Lower leg skin (tissue), 4 donors: ENCODE measurements around the gene APEH. TPM values are rescaled to one million over a fixed set of nuclear protein-coding genes. Genes with fewer than 3 reads are reported as not detected.

Experiments
- DNase-seq, 2 donors: peaks; one replicate each; pipeline ENCODE4 v3.0.0-alpha.2; 2019; ENCODE audit warnings: low spot score in 2 of 2
- H3K4me3 ChIP-seq: fragments of 200-600 bp; sonication (generic); 2 replicates; pipeline ENCODE4 v1.5.1; 2017; ENCODE audit warnings: mild to moderate bottlenecking, low read depth; ENCODE audit not compliant: poor library complexity, severe bottlenecking
- POLR2A ChIP-seq, 2 donors: fragments of 450-650 bp; IDR thresholded peaks; one replicate each; pipeline ENCODE4 v1.6.1; 2016 to 2017; ENCODE audit warnings: antibody characterized with exemption in 2 of 2, mild to moderate bottlenecking in 1 of 2, moderate library complexity in 1 of 2
- WGBS, 2 donors: methylation state at CpG; one replicate each; pipeline ENCODE4 v1.1.5; 2018; 5-methylcytosine and 5-hydroxymethylcytosine counted together
- intact Hi-C: fragments of 100-400 bp; cut with DNase I; formaldehyde crosslinking; loops from one replicate; pipeline ENCODE4 v1.15.0; 2023; ENCODE audit warnings: low total_unique reads
- total RNA-seq, 4 donors: library from RNA; depleted of rRNA; stranded (reverse); fragments of >200 nt; gene quantifications; one replicate each; pipeline ENCODE4 v1.1.0, GENCODE V29; 2016
- TF ChIP-seq, protein P1 (sequence below), 3 donors: fragments of 450-650 bp; IDR thresholded peaks; one replicate each; pipeline ENCODE4 v1.5.1; 2016; ENCODE audit warnings: antibody characterized with exemption in 3 of 3, mild to moderate bottlenecking in 3 of 3, moderate library complexity in 2 of 3

The APEH gene
- total RNA-seq, 4 donors from 2014 or later: 73.8 to 92.4 (median 83.1) TPM

- TF ChIP-seq, protein P1, sequence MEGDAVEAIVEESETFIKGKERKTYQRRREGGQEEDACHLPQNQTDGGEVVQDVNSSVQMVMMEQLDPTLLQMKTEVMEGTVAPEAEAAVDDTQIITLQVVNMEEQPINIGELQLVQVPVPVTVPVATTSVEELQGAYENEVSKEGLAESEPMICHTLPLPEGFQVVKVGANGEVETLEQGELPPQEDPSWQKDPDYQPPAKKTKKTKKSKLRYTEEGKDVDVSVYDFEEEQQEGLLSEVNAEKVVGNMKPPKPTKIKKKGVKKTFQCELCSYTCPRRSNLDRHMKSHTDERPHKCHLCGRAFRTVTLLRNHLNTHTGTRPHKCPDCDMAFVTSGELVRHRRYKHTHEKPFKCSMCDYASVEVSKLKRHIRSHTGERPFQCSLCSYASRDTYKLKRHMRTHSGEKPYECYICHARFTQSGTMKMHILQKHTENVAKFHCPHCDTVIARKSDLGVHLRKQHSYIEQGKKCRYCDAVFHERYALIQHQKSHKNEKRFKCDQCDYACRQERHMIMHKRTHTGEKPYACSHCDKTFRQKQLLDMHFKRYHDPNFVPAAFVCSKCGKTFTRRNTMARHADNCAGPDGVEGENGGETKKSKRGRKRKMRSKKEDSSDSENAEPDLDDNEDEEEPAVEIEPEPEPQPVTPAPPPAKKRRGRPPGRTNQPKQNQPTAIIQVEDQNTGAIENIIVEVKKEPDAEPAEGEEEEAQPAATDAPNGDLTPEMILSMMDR (IDR thresholded peaks at IDR 0.05): no peak
- TF ChIP-seq POLR2A (IDR thresholded peaks at IDR 0.05): no peak
- intact Hi-C loops: no loop called here
- DNase-seq: no peak
- WGBS, 2 donors: 84 to 91% methylated on average over 14 of the region's 14 CpGs
- H3K4me3 ChIP-seq: no peak overlapping the region
Measured at GRCh38 chr3:49661281-49661680, 12.9 kb upstream of the APEH start.

DNA sequence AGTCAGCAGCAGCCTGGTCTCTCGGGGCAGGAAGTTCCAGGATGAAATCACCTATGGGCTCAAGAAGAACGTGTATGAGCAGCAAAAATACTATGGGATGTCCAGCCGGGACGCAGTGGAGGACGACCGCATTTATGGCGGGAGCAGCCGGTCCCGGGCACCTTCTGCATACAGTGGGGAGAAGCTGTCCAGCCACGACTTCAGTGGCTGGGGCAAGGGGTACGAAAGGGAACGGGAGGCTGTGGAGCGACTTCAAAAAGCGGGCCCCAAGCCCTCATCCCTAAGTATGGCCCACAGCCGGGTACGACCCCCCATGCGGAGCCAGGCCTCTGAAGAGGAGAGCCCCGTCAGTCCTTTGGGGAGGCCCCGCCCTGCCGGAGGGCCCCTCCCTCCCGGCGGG lies 12.1 kb upstream of the APEH start:
- no peak for DNase-seq
- WGBS, 2 donors: 85% methylated on average over 20 to 22 of the region's 22 CpGs
- intact Hi-C loops: loop anchor here (2.0 kb wide), 1 partner anchor 119 kb away; no protein-coding TSS in a partner anchor
- TF ChIP-seq, protein P1 (IDR thresholded peaks at IDR 0.05): no peak
- no peak for TF ChIP-seq POLR2A (IDR thresholded peaks at IDR 0.05)
- no peak overlapping the region for H3K4me3 ChIP-seq

- no peak for DNase-seq
- WGBS, 2 donors: 94 to 96% methylated on average over 27 to 32 of the region's 34 CpGs
- intact Hi-C loops: loop anchor here (2.0 kb wide), 1 partner anchor 120 kb away; no protein-coding TSS in a partner anchor
- TF ChIP-seq, protein P1 (IDR thresholded peaks at IDR 0.05): no peak
- no peak for TF ChIP-seq POLR2A (IDR thresholded peaks at IDR 0.05)
- H3K4me3 ChIP-seq: no peak overlapping the region
Measured at GRCh38 chr3:49662720-49663413, 11.3 kb upstream of the APEH start.

- H3K4me3 ChIP-seq: no peak overlapping the region
- intact Hi-C loops: loop anchor here (2.0 kb wide), 1 partner anchor 121 kb away; no protein-coding TSS in a partner anchor
- no peak for DNase-seq
- WGBS, 2 donors: 100% methylated on average over 1 of the region's 1 CpG
- no peak for TF ChIP-seq POLR2A (IDR thresholded peaks at IDR 0.05)
- TF ChIP-seq, protein P1 (IDR thresholded peaks at IDR 0.05): no peak
Measured at GRCh38 chr3:49663831-49664230, 10.3 kb upstream of the APEH start.

DNA sequence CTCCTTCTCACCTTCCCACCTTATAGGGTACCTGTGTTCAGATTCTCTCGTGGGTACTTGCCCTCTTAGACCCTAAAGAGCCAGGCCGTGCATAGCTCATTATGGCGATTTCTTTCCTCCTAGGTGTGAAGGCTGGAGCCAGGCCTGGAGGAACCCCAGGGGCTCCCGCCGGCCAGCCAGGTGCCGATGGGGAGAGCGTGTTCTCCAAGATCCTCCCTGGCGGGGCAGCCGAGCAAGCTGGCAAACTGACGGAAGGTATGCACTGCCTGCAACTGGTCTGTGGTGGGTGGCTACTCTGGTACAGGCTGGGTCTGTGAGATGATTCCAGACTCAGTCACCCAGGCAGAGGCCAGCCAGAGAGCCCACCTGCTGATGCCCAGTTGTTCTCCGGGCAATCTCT lies 9.9 kb upstream of the APEH start:
- TF ChIP-seq POLR2A (IDR thresholded peaks at IDR 0.05): no peak
- TF ChIP-seq, protein P1 (IDR thresholded peaks at IDR 0.05): no peak
- no peak overlapping the region for H3K4me3 ChIP-seq
- no peak for DNase-seq
- WGBS, 2 donors: 95 to 98% methylated on average over 7 to 10 of the region's 11 CpGs
- intact Hi-C loops: no loop called here
